ENCODE measurements around the gene ZNRF3.

The ZNRF3 gene

DNA sequence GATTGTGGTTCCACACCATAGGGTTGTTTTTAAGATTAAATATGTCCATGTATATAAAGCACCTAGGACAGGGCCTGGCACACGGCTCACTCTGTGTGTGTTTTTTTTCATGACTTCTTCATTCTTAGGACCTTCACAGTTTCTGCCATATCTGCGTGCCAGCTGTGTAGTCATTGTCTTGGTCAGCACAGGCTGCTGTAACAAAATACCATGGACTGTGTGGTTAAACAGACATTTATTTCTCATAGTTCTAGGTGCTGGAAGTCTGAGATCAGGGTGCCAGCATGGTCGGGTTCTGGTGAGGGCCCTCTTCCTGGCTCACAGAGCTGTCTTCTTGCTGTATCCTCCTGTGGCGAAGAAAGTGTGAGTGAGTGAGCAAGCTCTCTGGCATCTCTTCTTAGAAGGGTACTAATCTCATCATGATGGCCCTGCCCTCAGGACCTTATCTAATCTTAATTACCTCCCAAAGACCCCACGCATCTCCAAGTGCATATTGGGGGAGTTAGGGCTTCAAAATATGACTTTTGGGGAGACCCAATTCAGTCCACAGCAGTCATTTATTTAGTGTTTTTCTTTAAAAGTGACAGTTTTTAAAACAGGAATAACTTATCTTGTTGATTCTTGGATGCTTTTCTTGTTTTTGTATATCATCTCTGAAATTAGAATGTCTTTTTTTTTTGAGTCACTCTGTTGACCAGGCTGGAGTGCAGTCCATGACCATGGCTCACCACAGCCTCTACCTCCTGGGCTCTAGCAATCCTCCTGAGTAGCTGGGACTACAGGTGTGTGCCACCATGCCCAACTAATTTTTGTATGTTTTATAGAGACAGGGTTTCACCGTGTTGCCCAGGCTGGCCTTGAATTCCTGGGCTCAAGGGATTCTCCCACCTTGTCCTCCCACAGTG is 70.9 kb downstream of the ZNRF3 start:
- no peak for DNase-seq

DNA sequence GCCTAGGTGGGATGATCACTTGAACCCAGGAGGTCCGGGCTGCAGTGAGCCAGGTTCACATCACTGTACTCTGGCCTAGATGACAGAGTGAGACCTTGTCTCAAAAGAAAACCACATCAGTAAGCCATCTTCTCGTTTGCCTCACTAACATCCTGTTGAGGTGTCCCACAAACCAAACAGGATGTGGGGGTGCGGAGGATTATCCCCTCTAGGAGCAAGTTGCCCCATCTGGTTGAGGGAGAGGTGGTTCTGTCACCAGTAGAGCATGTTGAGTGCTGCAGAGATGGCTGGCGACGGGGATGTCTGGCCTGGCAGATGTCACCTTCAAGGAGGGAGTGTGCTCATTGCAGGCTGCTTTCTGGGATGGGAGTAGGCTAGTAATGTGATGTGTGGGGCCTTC is 72.4 kb downstream of the ZNRF3 start:
- no peak for DNase-seq

DNA sequence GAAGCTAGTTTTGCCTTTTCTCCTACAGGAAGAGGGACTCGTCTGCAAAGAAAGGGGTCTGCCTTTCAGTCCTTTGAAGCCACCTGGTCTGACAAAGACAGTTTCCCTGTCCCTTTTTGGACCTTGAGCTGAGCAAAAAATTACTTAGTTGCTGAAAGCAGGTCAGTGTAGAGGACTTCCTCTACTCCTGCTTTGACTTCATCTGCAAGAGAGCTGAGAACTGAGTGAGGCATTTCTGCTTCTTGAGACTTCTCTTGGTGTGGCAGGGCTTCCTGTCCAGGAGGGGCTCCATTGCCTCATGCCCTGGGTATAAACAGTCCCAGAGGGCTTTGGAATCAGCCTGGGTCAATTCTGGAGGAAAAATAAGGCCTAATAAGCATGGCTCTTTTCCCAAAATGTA is 73.1 kb downstream of the ZNRF3 start:
- no peak for DNase-seq

DNA sequence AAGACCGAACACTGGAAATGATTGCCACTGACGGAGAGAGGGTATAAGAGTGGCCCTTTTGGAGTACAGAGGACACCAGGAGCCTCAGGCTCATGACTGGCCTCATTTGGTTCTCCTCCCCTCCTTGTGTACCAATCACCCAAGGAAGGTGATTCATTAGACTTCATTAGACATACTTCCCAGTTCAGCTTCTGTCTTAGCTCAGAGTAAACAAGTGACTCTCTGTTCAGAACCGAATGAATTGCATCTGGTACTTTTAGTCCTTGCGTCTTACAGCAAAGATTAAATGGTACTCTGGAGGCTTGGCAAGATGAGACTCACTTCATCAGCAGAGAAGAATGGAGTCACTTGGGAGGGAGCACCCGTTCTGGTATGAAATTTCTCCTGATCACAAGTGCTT is 75.2 kb downstream of the ZNRF3 start:
- DNase-seq: no peak

DNA sequence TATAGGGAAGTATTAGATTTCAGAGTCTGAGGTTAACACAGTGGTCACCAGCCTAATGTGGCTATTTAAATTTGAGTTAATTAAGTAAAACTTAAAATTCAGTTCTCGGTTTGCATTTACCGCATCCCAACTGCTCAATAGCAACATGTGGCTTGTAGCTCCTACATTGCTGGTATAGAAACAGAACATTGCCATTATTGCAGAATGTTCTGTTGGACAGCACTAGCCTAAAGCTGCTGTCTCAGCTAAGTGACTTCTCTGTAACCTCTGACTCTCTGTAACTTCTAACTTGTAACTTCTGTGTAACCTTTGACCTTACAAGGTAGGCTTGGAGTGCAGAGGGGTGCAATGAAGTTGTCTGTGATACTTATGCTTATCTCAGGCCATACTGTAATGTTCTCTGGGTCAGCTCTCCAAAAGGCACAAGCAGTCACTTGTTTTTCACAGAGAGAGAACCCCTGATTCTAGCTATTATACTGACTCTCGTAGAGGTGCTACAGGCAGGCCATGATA is 78.7 kb downstream of the ZNRF3 start:
- DNase-seq: no peak

DNA sequence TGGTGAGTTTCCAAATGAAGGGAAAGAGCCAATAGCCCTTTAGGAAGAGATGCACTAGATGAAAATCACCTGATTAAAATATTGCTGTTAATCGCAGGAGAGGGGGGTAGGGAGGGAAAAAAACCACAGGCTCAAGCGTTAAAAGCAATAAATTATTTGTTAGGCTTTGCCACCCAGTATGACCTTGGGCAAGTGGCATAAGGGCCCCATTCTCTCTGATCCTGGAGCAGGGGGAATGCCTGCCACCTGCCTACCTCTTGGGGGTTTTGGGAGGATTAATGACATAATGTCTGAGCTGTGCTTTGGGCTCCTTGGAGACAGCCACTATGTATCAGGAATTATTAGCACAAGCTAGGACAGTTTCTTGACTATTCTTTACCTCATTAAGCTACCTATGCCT is 80.0 kb downstream of the ZNRF3 start:
- no peak for DNase-seq

DNA sequence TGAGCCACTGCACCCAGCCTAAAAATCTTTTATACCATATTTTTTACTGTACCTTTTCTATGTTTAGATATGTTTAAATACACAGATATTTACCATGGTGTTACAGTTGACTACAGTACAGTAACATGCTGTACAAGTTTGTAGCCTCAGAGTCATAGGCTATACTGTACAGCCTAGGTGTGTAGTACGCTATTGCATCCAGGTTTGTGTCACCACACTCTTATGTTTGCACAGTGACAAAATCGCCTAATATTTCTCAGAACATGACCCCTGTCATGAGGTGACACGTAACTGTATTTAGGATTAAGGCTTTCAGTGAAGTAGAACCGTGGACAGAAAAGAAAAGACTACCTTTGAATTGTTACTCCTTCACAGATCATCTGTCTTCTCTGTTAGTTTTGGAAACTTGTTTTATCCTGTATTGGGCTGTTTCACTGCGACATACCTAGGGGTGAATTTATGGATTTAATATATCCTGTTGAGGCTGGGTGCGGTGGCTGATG is 83.8 kb downstream of the ZNRF3 start:
- DNase-seq: no peak

DNA sequence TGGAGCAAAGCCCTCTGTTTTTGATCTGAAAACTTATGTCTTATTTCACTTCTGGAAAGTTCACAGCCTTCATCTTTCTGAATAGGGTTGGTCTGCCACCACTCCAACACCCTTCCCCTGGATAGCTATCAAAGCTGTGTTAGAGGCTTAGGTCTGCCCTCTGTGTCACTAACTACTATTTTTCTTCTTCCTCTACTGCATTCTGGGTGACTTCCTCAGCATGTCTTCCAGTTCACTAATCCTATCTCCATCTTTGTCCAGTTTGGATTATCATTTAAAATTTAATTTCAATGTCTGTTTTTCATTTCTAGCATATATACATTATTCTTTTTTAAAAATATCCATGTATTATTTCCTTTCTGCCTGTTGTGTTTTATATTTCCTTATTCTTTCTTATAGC is 84.6 kb downstream of the ZNRF3 start:
- no peak for DNase-seq

DNA sequence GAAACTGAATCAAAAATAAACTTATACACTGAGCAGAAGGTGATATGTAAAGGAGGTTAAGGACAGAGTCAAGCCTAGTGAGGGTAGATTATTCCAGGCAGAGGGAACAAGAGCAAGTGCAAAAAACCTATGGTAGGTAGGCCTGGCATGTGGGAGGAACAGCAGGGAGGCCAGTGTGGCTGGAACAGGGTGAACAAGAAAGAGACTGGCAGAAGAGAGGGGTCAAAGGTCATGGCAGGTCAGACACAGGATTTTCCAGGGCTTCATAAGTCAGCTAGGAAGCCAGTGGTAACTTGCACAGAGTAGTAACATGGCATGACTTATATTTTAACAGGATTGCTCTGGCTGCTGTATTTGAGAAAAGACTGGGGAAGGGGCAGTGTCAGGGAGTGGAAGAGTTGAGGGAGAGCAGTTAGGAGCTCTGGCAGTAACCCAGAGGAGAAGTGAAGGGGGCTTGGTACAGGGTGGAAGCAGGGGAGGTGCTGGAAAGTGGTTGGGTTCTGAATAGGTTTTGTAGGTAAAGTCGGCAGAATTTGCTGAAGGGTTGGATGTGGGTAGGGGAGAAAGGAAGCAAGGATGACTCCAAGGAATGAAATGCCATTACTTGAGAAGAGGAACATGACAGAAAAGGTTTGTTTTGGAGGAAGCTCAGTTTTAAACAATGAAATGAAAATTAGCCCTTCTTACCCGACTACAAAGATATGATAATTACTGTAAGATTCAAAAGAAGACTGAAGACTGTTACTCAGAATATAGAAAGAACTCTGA is 86.2 kb downstream of the ZNRF3 start:
- no peak for DNase-seq

DNA sequence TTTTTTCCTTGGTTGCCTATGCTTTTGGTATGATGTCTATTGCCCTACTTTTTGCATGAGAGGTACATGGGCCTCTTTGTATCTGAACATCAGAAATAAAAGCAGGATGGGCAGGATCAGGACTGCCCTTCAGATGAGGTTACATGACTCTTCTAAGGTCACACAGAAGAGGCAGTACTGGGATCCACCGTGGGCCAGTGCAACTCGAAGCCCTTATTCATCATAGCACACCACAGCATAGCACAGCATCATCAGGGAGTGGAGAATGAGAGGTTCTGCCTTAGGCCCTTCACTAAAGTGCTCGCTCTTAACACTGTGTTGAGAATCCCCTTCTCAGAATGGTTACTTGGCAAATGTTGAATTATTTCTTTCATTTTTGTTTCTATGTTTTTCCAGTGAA is 90.0 kb downstream of the ZNRF3 start:
- no peak for DNase-seq

DNA sequence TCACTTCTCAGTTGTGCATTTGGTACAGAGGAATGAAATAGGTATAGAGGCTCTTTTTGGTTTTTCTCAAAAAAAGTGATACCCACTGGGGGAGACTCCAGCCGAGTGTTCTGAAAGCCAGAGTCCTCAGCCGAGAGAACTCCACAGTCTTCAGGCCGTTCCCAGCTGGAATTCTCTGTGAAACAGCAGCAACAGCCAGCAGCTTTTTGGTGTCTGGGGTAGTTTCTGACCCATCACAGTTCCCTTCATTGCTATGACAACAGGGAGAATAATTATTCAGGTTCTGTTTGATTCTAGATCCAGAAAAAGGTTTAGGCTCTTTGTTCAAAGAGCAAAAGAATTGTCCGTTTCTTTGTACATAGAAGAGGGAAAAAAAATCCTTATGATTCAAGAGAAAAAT is 93.7 kb downstream of the ZNRF3 start:
- no peak for DNase-seq

DNA sequence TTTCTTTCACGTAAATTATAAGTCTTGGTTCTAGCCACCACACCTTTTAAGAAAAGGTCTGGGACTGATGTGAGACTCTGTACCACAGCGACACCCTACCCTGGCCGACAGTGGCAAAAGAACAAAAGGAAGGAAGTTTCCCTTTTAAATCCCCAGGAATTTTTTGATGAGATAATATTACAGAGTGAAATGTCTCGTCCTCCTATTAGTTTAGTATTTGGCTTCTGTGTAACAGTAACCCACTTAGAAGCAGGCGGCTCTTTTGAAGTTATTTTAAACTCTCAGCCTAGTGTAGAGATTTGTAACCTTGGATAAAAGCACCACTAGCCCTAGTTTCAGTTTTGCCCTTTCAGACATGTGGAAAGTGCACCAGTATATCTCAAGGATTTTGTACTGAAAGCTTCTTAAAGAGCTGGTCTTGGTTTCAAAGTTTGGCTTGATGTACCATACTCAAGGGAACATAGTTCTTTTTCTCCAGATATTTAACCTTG is 94.2 kb downstream of the ZNRF3 start:
- DNase-seq: no peak

DNA sequence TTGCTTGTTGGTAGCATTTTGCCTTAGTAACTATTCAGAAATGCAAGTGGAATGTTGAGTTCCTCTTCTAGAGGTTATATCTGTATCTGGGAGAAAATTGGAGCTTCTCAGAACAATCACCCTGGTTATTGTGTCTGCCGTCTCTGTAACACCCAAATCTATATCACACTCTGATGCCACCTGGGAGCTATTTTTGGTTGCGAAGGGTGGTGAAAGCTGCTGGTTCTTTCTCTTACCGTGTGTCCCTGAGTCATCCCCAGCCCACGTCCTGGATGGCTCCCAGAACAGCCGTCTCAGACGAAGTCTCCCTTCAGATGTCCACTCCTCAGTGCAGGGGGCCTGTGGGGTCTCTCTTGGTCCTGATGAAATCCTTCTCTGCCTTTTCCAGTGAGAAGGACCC is 94.8 kb downstream of the ZNRF3 start:
- no peak for DNase-seq

DNA sequence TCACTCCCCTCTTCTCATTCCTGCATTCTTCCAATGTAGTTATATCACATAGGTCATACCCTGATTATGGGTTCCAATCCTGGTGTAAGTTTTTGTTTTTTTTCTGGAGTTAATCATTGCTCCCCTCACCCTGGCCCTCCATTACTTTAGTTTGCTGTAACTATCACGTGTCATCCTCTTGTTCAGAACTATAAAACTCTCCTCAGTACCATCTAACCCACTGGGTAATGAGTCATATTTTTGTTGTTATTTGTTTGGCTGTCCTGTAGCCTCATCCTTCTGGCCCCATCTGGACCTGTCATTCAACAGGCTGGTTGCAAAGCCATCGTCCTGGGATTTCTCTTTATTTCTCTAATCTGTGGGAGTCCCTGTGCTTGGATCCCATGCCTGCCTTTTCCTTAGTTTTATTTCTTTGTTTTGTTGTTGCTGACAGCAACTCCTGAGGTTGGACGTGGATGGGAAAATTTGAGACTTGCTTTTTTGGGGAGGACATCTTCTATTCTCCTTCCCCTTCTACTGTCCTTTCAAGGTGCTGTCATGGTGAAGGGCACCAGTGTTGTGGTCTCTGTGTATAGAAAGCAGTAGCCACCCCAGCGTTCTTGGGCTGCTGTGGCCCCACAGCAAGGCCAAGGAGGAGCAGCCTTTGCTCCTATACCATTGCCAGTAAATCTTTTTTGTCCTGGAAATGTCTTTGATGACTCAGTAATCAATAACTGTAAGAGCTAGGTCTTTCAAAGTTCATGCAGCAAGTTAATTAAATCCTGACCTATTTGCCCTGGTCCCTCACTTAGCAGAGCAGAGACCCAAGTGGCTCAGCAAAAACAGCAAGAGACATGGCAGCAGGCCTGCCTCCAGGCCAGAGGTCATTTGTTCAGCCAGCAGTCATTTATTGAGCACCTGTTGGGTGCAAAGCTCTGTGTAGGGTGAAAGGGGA is 95.8 kb downstream of the ZNRF3 start:
- DNase-seq: no peak

DNA sequence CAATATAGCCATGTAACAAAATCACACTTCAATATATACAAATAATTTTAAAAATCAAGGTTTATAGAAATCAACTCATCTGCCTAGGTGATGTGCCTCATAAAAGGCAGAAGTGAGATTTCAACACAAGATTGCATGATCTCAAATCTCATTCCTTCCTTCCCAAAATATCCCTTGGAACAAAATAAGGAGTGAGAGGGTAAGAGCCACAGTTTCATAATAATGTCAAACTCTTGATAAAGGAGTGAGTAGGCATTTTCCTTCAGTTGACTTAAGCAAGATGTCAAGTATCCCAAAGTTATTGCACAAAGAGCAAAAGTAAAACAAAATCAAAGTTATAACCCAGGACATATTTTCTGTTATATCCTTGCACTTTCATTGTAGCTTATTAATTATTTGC is 97.0 kb downstream of the ZNRF3 start:
- no peak for DNase-seq

DNA sequence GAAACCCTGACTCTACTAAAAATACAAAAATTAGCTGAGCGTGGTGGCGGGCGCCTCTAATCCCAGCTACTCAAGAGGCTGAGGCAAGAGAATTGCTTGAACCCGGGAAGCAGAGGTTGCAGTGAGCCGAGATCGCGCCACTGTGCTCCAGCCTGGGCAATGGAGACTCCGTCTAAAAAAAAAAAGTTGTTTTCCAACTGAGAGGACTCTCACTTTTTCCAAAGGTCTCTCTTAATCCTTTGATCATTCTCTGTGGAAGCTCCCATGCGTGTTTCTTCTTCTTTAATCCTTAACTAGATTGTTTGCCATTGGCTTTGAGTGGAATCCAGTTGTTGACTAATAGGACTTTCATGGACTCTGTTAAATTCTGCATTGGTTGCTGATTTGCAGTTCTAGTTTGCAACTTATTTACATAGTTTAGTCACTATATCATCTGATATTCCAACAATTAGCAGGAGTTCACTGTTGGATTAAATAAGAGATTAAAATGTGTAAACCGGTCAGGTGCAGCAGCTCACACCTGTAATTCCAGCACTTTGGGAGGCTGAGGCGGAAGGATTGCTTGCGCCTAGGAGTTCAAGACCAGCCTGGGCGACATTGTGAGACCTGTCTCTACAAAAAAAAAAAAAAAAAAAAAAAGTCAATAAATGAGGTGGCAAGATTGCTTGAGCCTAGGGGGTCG is 98.6 kb downstream of the ZNRF3 start:
- DNase-seq: no peak

DNA sequence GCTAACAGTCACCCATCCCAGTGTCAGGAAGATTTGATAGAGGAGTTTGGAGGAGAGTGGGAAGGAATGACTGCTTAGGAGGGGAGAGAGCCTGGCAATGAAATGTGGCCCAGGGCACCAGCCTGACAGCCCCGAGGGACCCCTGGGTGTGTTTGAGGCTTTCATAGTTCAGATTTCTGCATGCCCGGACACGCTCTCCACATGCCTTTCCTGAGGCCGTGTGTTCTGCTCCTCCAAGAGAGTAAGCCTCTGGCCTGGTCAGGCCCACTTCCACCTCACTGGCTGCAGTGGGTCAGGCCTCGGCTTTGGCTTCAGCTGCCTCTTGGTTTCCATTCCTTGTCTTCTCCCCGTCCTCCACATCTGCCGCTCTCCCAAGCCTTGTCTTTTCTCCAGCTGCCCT is 99.8 kb downstream of the ZNRF3 start:
- no peak for DNase-seq

DNA sequence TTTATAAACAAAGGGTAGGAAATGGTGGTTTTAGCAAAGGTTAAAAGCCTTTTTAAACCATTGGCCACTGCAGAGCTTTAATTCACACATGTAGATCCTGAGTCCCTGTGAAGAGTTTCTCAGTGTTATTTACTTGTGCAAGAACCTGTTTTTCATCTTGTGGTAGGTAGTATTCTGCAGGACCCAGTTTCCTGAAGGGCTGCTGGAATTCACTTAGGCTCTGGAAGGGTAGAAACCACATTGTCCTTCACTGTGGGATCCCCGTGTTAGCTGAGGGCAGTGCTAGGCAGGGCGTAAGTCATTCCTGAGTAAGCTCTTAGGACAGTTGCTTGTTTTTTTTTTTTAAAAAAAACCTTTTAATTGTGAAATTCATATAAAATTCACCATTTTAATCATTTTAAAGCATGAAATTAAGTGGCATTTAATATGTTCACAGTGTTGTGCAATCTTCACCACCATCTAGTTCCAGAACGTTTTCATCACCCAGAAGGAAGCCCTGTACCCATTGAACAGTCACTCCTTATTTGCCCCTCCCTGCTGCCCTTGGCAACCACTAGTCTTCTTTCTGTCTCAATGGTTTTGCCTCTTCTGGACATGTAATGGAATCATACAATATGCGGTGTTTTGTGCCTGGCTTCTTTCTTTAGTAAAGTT is 100.5 kb downstream of the ZNRF3 start:
- DNase-seq: no peak

DNA sequence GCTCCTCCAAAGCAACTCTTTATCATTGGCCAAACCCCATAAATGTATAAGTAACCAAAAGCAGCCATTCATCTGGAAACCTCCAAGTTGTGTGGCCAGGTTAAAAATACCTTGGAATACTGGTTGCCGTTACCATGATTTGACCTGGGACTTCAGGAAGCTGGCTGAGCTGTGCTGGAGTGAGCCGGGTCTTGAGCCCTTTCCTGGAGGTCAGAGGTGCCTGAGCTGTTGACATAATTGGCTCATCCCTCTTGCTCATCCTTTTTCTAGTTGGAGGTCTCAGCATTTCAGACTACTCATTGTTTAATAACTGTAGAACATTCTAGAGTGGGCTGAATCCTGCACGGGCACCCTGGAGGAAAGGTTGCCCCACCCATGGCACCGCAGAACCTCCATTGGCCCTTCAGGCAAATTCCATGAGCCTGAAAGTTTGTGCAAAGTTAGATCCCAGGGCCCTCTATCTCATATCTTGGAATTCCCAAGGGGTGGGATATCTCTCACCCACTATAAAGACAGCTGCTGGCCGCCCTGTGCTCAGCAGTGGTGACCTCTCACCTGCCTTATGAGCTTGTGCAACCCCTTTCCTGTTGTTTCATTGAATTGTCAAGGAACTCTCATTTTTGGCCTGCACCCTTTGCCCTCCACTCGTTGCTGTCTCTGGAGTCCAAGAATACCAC is 101.2 kb downstream of the ZNRF3 start:
- no peak for DNase-seq

DNA sequence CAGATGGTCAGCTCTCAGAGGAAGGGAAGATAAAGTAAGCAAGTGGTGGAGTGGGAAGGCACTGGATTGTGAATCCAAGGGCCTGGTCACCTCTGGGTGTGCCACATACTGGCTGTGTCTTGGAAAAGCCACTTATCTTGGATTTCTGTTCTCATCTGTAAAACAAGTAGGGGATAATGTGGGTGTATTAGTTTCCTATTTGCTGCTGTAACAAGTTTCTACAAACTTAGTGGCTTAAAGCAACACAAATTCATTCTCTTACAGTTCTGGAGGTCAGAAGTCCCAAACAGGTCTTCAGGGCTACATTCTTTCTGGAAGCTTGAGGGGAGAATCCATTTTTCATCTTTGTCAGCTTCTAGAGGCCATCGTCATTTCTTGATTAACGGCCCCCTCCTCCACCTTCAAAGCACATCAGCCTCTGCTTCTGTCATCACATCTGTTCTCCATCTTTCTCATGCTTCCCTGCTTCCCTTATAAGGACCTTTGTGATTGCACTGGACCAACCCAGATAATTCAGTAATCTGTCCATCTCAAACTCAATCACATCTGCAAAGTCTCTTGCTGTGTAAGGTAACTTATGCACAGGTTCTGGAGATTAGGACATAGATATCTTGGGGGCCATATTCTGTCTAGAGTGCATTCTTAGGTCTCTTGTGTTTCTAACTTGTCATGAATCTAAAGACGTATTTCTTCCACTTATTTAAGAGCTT is 102.4 kb downstream of the ZNRF3 start:
- no peak for DNase-seq
